Lower leg skin (tissue), 3 donors: ENCODE results near the gene GLI3.

Source experiments
- POLR2A ChIP-seq, 2 donors: fragments of 450-650 bp; IDR thresholded peaks; one replicate each; pipeline ENCODE4 v1.6.1; 2016 to 2017; ENCODE audit warnings: antibody characterized with exemption in 2 of 2, mild to moderate bottlenecking in 1 of 2, moderate library complexity in 1 of 2
- TF ChIP-seq, protein P1 (sequence below), 3 donors: fragments of 450-650 bp; IDR thresholded peaks; one replicate each; pipeline ENCODE4 v1.5.1; 2016; ENCODE audit warnings: antibody characterized with exemption in 3 of 3, mild to moderate bottlenecking in 3 of 3, moderate library complexity in 2 of 3

DNA sequence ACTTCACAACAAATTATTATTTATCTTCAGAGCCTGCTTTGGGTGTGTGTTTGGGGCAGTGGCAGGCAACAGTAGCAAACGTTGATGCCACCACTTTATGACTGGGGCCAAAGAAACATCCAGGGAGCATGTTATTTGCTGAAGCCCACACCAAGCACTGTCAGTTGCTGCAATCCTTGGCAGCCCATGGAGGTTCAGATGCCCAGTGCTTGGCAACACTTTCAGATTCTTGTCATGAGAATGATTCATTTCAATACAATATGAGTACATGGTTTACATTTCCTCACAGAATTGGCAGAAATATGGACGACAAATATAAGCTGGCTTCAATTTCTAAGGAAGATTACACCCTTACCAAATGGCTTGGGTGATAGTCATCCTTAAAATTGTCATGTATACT is 46.5 kb upstream of the GLI3 start:
- TF ChIP-seq POLR2A (IDR thresholded peaks at IDR 0.05) = no peak
- TF ChIP-seq, protein P1, sequence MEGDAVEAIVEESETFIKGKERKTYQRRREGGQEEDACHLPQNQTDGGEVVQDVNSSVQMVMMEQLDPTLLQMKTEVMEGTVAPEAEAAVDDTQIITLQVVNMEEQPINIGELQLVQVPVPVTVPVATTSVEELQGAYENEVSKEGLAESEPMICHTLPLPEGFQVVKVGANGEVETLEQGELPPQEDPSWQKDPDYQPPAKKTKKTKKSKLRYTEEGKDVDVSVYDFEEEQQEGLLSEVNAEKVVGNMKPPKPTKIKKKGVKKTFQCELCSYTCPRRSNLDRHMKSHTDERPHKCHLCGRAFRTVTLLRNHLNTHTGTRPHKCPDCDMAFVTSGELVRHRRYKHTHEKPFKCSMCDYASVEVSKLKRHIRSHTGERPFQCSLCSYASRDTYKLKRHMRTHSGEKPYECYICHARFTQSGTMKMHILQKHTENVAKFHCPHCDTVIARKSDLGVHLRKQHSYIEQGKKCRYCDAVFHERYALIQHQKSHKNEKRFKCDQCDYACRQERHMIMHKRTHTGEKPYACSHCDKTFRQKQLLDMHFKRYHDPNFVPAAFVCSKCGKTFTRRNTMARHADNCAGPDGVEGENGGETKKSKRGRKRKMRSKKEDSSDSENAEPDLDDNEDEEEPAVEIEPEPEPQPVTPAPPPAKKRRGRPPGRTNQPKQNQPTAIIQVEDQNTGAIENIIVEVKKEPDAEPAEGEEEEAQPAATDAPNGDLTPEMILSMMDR (IDR thresholded peaks at IDR 0.05) = no peak
